Naive thymus-derived CD4-positive, alpha-beta T cell (primary cell): Measurements from ENCODE around the gene EVA1A. TPM values are rescaled to one million over a fixed set of nuclear protein-coding genes. Genes with fewer than 3 reads are reported as not detected.

Experiments
- ATAC-seq: fragments of 150-1000 bp; cut with Tn5 transposase; 2 replicates; pipeline ENCODE4 v1.10.0; 2021; ENCODE audit warnings: mild to moderate bottlenecking, moderate library complexity
- CTCF ChIA-PET: fragments of 350-600 bp; sonication (Branson Sonifier 250); formaldehyde crosslinking; loops from one replicate; lab custom pipeline; 2021; ENCODE audit warnings: antibody characterized with exemption; lab: Charles Lee
- POLR2A ChIA-PET: fragments of 350-600 bp; sonication (Branson Sonifier 250); formaldehyde crosslinking; loops from one replicate; lab custom pipeline; 2021; ENCODE audit warnings: antibody characterized with exemption, inconsistent platforms; lab: Charles Lee
- DNase-seq, 9 donors: peaks; one replicate each; pipeline versions ENCODE4 v3.0.0 to v3.0.0-alpha.2; 2020 to 2022; ENCODE audit warnings: mixed read lengths in 1 of 9
- H3K27ac ChIP-seq: one replicate; pipeline ENCODE4 v1.7.0; 2013; ENCODE audit warnings: mild to moderate bottlenecking, low read depth, low read length, moderate library complexity
- H3K27me3 ChIP-seq, 2 donors: one replicate each; pipeline ENCODE4 v1.7.0; 2013; ENCODE audit warnings: low read length in 2 of 2, mild to moderate bottlenecking in 2 of 2, moderate library complexity in 2 of 2; ENCODE audit not compliant: control insufficient read depth in 2 of 2, insufficient read depth in 2 of 2
- H3K36me3 ChIP-seq, 3 experiments: 1 replicate in 2 of 3; 2 replicates in 1 of 3; pipeline ENCODE4 v1.7.0; 2013; ENCODE audit warnings: low read length in 3 of 3, mild to moderate bottlenecking in 3 of 3, moderate library complexity in 1 of 3; ENCODE audit not compliant: insufficient read depth in 3 of 3, control insufficient read depth in 2 of 3
- H3K4me1 ChIP-seq, 2 donors: one replicate each; pipeline ENCODE4 v1.7.0; 2013; ENCODE audit warnings: low read length in 2 of 2, mild to moderate bottlenecking in 2 of 2, moderate library complexity in 1 of 2; ENCODE audit not compliant: control insufficient read depth in 2 of 2, insufficient read depth in 2 of 2
- H3K4me3 ChIP-seq: 2 replicates; pipeline ENCODE4 v1.7.0; 2013; ENCODE audit warnings: mild to moderate bottlenecking, low read length
- H3K9me3 ChIP-seq, 3 experiments: 1 replicate in 2 of 3; 2 replicates in 1 of 3; pipeline ENCODE4 v1.7.0; 2013; ENCODE audit warnings: low read length in 3 of 3; ENCODE audit not compliant: control insufficient read depth in 2 of 3
- H3K27ac Mint-ChIP-seq, 9 donors: one replicate each; pipeline ENCODE4 v1.8.0; 2020 to 2022; ENCODE audit warnings: mixed read lengths in 9 of 9, mild to moderate bottlenecking in 8 of 9, moderate library complexity in 5 of 9, inconsistent platforms in 2 of 9
- H3K27me3 Mint-ChIP-seq, 5 donors: one replicate each; pipeline ENCODE4 v1.8.0; 2021 to 2022; ENCODE audit warnings: mixed read lengths in 5 of 5, mild to moderate bottlenecking in 1 of 5
- H3K36me3 Mint-ChIP-seq, 5 donors: one replicate each; pipeline ENCODE4 v1.8.0; 2020 to 2022; ENCODE audit warnings: mixed read lengths in 5 of 5, mild to moderate bottlenecking in 3 of 5, inconsistent platforms in 1 of 5
- H3K4me1 Mint-ChIP-seq, 7 donors: one replicate each; pipeline ENCODE4 v1.8.0; 2020 to 2022; ENCODE audit warnings: mixed read lengths in 7 of 7, mild to moderate bottlenecking in 3 of 7, inconsistent platforms in 1 of 7
- H3K4me3 Mint-ChIP-seq, 10 donors: one replicate each; pipeline ENCODE4 v1.8.0; 2020 to 2022; ENCODE audit warnings: mild to moderate bottlenecking in 10 of 10, mixed read lengths in 10 of 10, moderate library complexity in 6 of 10, inconsistent platforms in 2 of 10
- H3K9me3 Mint-ChIP-seq, 11 donors: one replicate each; pipeline ENCODE4 v1.8.0; 2020 to 2022; ENCODE audit warnings: mixed read lengths in 11 of 11, mild to moderate bottlenecking in 4 of 11, inconsistent platforms in 1 of 11, moderate library complexity in 1 of 11
- intact Hi-C, 2 donors: fragments of 100-400 bp; cut with micrococcal nuclease; formaldehyde crosslinking; loops; one replicate each; pipeline ENCODE4 v1.15.1; 2023
- polyA plus RNA-seq, 2 donors: library from polyadenylated mRNA; unstranded; fragments of 300-500 nt; fragmentation: Illumina TruSeq; gene quantifications; one replicate each; pipeline ENCODE4 v1.2.3, GENCODE V29; 2021
- total RNA-seq, 6 experiments: library from RNA in 5 of 6; stranded (reverse) in 5 of 6; gene quantifications; 1 replicate in 5 of 6; 2 replicates in 1 of 6; pipeline ENCODE4 v1.2.3 and lab custom pipeline; 2021 to 2026

EVA1A gene
- total and polyA plus RNA-seq, 7 experiments from 2014 or later, result 0.52 to 0.62 (median 0.53) TPM; not detected in 4

DNA sequence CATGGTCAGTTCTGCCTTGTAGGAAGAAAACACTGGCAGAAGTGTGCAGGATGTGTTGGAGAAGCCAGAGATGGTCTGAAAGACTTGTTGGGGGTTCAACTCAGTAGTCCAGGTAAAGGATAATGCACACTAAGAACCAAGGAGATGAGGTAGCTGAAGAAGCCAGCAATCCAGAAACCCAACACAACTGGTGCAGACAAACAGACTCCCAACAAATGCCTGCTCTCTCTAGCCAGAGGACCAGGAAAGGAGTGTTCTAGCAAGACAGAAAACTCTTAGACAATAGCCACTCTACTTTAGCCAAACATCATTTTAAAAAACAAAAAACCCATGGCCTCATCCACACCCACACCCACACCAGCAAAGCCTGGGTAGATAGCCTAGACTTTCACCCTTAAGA, 33.9 kb downstream of the EVA1A start:
- H3K4me1 ChIP-seq, result no peaks in the 10 kb centered on the region
- intact Hi-C loops, result no loop called here
- Mint-ChIP-seq H3K9me3 (peaks cover 0 to 4% (median 0%) of the 10 kb centered on the region in 11 donors), H3K27ac (no peak overlapping the region), H3K36me3 (no peaks in the 10 kb centered on the region), H3K27me3 (peaks cover 2 to 25% (median 18%) of the 10 kb centered on the region in 5 donors), H3K4me3 (no peak overlapping the region), H3K4me1 (peaks cover 0 to 3% (median 0%) of the 10 kb centered on the region in 7 donors)
- DNase-seq, result no peak
- CTCF ChIA-PET, result no interaction called here
- no peak overlapping the region for H3K4me3 ChIP-seq
- POLR2A ChIA-PET, result no interaction called here
- H3K36me3 ChIP-seq, result no peaks in the 10 kb centered on the region
- no peak for ATAC-seq
- no peak overlapping the region for H3K27ac ChIP-seq
- H3K27me3 ChIP-seq, result no peaks in the 10 kb centered on the region
- H3K9me3 ChIP-seq, result no peaks in the 10 kb centered on the region

DNA sequence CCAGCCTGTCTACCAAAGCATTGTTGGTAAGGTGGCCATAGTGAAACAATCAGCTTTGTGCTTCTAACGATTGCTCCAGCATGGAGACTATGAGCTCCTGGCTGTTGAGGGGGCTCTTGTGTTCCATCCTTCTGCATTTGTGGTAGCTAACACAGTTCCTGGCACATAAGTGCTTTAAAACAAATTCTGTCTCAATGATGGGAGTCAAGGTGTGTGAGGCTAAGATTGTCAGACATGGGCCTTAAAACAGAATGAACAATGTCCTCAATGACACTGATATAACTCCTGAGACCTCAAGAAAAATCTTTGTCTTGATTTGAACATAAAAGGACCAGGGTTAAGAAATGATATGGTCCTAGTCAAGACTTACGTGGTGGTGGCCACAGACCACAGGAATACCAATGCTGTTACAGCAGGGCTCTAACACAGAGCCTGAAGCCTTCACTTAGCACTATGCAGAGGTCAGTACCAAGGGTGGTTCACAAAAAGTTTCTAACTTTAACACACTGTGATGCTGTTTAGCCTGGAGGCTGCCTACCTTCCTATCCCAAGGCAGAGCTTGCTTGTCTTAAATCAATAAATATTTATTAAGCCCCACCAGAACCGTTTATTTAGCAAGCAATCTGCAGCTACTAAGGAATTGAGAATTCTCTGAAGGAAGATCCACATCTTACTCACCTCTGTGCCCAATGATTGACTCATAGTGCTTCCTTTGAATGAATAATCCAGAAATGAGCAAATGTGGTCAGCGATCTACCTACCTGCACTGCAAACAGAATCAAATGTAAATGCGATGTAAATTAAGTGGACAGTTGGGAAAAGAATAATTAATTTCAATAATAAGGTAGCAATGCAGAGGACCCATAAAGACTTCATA, 35.1 kb downstream of the EVA1A start:
- intact Hi-C loops, result no loop called here
- no peak for ATAC-seq
- ChIA-PET CTCF (no interaction called here), POLR2A (no interaction called here)
- Histone ChIP-seq H3K36me3 (no peaks in the 10 kb centered on the region), H3K9me3 (no peaks in the 10 kb centered on the region), H3K4me1 (no peaks in the 10 kb centered on the region), H3K27ac (no peak overlapping the region), H3K4me3 (no peak overlapping the region), H3K27me3 (no peaks in the 10 kb centered on the region)
- Mint-ChIP-seq H3K9me3 (peaks cover 0 to 4% (median 0%) of the 10 kb centered on the region in 11 donors), H3K4me1 (peaks cover 0 to 3% (median 0%) of the 10 kb centered on the region in 7 donors), H3K36me3 (no peaks in the 10 kb centered on the region), H3K27ac (no peak overlapping the region), H3K27me3 (peaks cover 2 to 25% (median 18%) of the 10 kb centered on the region in 5 donors), H3K4me3 (no peak overlapping the region)
- DNase-seq, result no peak

DNA sequence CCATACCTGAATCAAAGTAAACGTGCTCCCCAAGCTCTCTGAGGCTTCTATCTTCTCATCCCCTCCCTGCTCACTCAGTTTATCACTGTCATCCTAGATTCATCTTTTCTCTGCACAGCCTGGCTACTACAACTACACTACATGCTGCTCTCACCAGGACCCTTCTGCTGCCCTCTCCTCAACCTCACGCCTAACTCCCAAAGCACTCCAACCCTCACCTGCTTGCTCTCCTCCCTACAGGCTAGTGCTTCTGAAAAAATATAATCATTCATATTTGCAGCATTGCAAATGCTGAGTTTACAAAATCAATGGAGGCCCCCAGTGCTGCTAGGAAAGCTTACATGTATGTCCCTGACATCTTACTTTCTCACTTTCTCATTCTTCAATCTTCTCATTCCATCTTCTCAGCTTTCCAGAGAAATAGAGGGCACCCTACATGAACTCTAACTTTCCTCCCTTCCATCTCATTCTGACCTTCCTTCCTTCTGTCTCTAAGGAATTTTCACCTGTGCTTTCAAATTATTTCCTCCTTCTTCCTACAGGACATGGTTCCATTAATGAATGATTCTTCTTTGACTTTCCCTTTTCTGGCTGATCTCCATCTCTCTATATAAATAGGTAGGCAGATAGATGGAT, 36.3 kb downstream of the EVA1A start:
- Mint-ChIP-seq H3K27ac (no peak overlapping the region), H3K4me1 (peaks cover 0 to 3% (median 0%) of the 10 kb centered on the region in 7 donors), H3K4me3 (no peak overlapping the region), H3K9me3 (peaks cover 0 to 4% (median 0%) of the 10 kb centered on the region in 11 donors), H3K36me3 (no peaks in the 10 kb centered on the region), H3K27me3 (peaks cover 0 to 22% (median 18%) of the 10 kb centered on the region in 5 donors)
- H3K27me3 ChIP-seq, result no peaks in the 10 kb centered on the region
- DNase-seq (no peak), ATAC-seq (no peak)
- no peaks in the 10 kb centered on the region for H3K36me3 ChIP-seq
- H3K9me3 ChIP-seq, result no peaks in the 10 kb centered on the region
- POLR2A ChIA-PET, result no interaction called here
- H3K4me1 ChIP-seq, result no peaks in the 10 kb centered on the region
- intact Hi-C loops, result no loop called here
- H3K27ac ChIP-seq, result no peak overlapping the region
- CTCF ChIA-PET, result no interaction called here
- no peak overlapping the region for H3K4me3 ChIP-seq

DNA sequence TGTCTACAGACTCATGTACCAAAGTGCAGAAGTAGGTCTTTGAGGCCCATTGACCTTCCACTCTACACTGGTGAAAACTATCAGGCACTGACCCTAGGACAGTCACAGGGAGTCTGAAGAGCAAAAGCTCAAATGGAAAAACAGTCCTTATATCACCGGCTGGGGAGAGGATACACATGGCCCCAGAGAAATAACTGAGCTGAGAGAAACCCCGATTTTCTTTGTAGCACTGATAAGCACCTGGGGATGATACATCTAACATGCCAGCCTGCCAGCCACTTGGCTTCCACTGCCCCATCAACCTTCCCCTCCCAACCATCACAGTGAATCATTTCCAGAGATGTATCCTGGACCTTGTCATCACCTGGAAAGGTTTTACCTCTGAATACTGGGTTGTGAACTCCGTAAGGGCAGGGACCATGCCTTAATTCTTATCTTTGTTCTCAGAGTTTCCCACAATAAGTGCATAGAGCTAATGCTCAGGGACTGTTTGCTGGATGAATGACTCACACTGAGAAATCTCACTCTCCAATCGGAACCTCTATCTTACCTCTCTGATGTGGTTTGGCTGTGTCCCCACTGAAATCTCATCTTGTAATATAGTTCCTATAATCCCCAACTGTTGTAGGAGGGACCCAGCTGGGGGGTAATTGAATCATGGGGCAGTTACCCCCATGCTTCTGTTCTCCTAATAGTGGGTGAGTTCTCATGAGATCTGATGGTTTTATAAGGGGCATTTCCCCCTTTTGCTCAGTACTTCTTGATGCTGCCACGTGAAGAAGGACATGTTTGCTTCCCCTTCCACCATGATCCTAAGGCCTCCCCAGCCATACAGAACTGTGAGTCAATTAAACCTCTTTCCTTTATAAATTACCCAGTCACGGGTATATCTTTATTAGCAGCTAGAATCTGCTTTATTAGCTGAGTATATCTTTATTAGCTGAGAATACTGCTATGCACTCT, 37.1 kb downstream of the EVA1A start:
- intact Hi-C loops, result no loop called here
- no peak for ATAC-seq
- CTCF ChIA-PET, result no interaction called here
- H3K36me3 Mint-ChIP-seq, result no peaks in the 10 kb centered on the region
- peaks cover 3 to 20% (median 13%) of the 10 kb centered on the region in 5 donors for H3K27me3 Mint-ChIP-seq
- POLR2A ChIA-PET, result no interaction called here
- H3K4me3 ChIP-seq, result no peak overlapping the region
- H3K4me3 Mint-ChIP-seq, result no peak overlapping the region
- H3K27ac Mint-ChIP-seq, result no peak overlapping the region
- peaks cover 0 to 3% (median 0%) of the 10 kb centered on the region in 7 donors for H3K4me1 Mint-ChIP-seq
- H3K27ac ChIP-seq, result no peak overlapping the region
- no peaks in the 10 kb centered on the region for H3K27me3 ChIP-seq
- H3K9me3 Mint-ChIP-seq, result peaks cover 0 to 4% (median 0%) of the 10 kb centered on the region in 11 donors
- H3K4me1 ChIP-seq, result no peaks in the 10 kb centered on the region
- DNase-seq, result no peak
- no peaks in the 10 kb centered on the region for H3K36me3 ChIP-seq
- no peaks in the 10 kb centered on the region for H3K9me3 ChIP-seq

DNA sequence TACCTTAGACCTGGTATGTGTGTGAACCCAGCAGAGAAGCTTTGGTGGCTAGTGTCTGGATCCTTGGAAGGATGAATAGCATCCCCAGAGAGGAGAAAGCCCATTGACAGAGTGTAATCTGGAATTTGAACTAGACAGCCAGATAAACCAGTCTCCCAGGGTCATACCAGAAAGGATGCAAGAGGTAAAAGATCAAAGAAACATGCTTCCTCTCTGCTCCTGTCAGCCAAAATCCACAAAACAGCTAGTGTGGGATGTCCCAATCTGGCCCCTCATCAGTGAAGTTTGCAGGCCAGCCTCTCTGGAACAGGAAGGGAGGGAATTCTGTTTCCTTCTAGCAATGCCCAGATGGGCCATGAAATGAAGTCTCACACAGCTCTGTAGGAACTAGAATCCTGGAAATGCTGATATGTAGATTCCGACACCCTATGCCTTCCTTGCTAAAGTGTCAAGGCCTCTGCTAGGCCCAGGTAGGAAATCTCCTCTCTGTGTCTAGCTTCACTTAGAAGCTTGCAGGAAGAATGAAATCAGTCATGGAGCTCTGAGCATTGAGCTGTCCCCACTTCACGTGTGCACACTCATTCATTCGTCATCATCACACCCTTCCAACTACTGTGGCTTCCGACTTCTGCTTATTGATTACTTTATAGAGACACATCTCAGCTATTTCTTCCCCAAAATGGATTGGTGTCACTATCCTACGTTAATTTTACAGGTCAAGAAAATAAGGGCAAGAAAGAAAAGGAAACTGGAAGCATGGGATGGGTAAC, 38.0 kb downstream of the EVA1A start:
- POLR2A ChIA-PET, result no interaction called here
- Histone ChIP-seq H3K4me1 (no peaks in the 10 kb centered on the region), H3K9me3 (no peaks in the 10 kb centered on the region), H3K27me3 (no peaks in the 10 kb centered on the region), H3K27ac (no peak overlapping the region), H3K36me3 (no peaks in the 10 kb centered on the region), H3K4me3 (no peak overlapping the region)
- peaks cover 0 to 3% (median 0%) of the 10 kb centered on the region in 7 donors for H3K4me1 Mint-ChIP-seq
- H3K27ac Mint-ChIP-seq, result no peak overlapping the region
- peaks cover 4 to 19% (median 9%) of the 10 kb centered on the region in 5 donors for H3K27me3 Mint-ChIP-seq
- ATAC-seq (no peak), DNase-seq (no peak)
- H3K9me3 Mint-ChIP-seq, result peaks cover 0 to 4% (median 0%) of the 10 kb centered on the region in 11 donors
- intact Hi-C loops, result no loop called here
- no peak overlapping the region for H3K4me3 Mint-ChIP-seq
- CTCF ChIA-PET, result no interaction called here
- H3K36me3 Mint-ChIP-seq, result no peaks in the 10 kb centered on the region
